GM21528 (cell line): ENCODE measurements around the gene MIEN1.
"Not testable (repeated sequence)": the region's sequence is repeated elsewhere in the genome, so short reads cannot be mapped to it uniquely, and the experiment has no call there.

Experiments
- ATAC-seq: cut with Tn5 transposase; IDR thresholded peaks from one replicate; pipeline ENCODE4 v1.9.1; 2021; ENCODE audit warnings: mild to moderate bottlenecking, moderate library complexity; ENCODE audit not compliant: unreplicated experiment, low FRiP score

MIEN1 gene

DNA sequence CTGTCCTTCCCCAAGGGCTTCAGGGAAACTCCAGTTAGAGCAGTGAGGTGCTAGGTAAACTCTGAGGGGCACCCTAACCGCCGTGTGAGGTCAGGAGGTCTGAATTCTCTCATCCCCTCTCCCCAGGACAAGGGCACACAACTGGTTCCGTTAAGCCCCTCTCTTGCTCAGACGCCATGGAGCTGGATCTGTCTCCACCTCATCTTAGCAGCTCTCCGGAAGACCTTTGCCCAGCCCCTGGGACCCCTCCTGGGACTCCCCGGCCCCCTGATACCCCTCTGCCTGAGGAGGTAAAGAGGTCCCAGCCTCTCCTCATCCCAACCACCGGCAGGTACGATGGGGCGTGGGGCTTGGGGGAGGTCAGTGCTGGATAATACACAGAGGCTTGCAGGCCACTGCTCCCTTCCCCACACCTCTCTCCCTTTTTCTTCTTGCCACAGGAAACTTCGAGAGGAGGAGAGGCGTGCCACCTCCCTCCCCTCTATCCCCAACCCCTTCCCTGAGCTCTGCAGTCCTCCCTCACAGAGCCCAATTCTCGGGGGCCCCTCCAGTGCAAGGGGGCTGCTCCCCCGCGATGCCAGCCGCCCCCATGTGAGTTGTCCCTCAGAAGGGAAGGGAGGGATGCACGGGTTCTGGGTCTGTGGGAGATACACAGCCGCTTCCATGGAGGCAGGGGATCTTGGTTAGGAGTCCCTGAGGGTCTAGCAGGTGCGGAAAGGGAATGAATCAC lies 12.0 kb upstream of the MIEN1 start:
- ATAC-seq: no peak

GRCh38 chr17:39740357-39741111 lies 10.2 kb upstream of the MIEN1 start:
- ATAC-seq: no peak

DNA sequence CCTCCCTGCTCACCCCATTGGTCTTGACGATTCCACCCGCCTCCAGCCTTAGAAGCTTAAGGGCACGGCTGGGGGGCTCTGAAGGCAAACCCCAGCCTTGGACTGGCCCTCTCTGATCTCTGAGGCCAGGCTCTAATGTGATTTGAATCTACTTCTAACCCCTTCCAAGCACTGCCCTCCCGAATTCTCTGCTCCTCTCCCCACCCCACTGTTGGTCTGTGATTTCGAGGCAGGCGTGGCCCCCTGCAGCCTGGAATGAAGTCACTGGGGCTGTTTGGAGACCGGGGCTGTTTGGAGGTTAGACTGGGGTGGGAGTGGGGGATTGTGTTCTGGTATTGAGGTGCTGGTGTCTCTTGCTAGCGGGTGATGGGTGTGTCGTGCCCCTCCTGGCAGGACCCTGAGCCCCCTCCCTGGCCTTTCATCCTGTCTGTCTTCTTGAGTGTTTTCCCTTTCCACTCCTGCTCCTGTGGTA lies 9.6 kb upstream of the MIEN1 start:
- ATAC-seq: no peak

GRCh38 chr17:39738983-39739884 lies 8.9 kb upstream of the MIEN1 start:
- ATAC-seq: no peak

- no peak for ATAC-seq
Observed at GRCh38 chr17:39738568-39738901, 8.2 kb upstream of the MIEN1 start.

DNA sequence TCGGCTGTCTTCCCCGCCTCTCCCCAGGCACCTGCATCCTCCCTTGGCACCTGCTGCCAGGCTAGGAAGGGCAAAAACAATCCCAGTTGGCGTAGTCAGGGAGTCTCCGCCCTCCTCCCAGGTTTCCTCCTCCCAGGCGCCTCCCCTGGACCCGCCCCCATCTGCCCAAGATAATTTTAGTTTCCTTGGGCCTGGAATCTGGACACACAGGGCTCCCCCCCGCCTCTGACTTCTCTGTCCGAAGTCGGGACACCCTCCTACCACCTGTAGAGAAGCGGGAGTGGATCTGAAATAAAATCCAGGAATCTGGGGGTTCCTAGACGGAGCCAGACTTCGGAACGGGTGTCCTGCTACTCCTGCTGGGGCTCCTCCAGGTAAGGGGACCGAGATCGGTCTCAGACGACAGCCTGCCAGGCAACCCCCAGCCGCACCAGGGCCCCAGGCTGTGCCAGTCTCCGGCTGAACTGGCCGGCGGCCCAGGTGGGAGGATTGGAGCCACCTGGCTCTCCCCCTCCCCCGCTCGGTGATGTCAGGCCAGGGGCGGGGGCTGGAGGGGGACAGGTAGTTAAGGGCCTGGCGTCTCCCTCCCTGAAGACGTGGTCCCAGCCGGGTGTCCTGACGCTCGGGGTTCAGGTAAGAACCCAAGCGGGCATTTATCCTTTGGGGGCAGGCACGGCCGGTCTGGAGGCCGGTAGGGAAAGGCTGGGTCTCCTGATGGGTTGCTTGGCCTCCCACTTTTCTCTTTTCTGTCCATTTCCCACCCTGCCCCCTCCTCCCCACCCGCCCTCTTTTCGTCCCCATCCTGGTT lies 7.6 kb upstream of the MIEN1 start, which contains the start of gene GRB7:
GRB7 (plus strand) TSS at position 179 of the 808 bp plus-strand sequence. CDS start 4,364 bp downstream, outside the sequence.
- no peak for ATAC-seq

DNA sequence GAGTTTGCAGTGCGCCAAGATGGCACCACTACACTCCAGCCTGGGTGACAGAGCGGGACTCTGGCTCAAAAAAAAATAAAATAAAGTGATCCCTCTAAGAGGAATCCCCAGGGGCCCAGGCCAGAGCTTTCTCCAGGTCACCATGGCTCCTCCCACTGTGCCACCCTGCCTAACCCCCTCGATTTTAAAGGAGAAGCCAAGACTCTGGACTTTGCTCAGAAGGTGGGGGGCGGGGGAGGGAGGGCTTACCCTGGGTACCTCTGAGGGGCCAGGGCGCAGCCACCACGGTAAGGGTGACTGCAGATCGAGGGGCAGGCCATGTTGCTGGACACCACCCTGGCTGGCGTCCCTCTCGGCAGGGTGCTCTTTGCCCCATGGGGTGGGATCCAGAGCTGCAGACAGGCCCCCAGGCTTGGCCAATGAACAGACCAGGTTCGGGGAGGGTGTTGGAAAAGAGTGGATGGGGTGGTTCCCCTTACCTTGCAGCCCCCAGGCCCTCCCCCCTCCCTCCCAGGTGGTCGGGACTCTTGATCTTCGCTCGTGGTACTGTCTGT lies 7.0 kb upstream of the MIEN1 start:
- ATAC-seq: no peak

DNA sequence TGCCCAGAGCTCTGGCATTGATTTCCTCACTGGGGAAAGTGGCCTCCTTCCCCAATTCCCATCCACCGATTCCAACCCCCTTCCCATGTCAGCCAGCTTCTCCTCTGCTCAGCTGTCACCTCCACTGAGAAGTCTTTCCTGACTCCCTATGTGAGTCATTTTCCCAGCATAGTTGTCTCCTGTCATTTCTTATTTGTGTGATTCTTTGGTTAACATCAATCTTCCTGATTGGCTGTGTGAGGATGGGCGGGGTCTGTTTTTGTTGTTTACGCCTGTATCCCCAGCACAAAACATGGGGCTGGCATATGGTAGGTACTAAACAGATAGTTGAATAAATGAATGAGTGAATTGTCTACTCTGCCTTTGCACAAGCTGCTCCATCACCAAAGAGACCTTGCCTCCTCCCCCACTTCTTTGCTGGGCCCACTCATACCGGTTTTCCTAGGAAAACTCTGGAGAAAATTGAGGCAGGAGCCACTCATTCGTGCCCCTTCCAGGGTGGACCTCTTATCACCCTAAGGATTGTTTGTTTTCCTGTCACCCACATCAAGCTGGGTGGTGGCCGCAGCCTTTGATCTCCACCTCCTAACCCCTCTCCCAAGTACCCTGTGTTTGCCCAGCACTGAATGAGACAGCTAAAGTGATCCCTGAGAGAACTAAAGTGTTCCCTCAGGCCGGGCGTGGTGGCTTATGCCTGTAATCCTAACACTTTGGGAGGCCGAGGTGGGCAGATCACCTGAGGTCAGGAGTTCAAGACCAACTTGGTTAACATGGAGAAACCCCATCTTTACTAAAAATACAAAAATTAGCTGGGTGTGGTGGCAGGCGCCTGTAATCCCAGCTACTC lies 6.2 kb upstream of the MIEN1 start:
- no peak for ATAC-seq

DNA sequence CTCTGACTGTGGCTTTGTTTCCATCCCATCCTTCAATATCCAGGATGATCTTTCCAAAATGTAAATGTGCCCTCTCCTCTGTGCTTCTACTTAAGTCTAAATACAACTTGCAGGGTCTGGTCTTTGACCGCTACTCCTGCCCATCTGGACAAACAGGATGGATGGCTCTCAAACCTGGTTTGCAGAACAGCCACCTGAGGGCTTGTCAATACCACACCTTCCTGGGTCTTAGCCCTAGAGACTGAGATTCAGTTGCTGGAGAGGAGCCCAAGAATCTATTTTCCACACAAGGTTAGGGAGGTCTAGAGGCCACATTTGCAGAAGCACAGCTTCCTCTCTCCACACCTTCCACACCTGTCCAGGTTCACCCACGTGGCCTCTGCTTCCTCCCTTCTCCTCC lies 5.5 kb upstream of the MIEN1 start:
- ATAC-seq: no peak

DNA sequence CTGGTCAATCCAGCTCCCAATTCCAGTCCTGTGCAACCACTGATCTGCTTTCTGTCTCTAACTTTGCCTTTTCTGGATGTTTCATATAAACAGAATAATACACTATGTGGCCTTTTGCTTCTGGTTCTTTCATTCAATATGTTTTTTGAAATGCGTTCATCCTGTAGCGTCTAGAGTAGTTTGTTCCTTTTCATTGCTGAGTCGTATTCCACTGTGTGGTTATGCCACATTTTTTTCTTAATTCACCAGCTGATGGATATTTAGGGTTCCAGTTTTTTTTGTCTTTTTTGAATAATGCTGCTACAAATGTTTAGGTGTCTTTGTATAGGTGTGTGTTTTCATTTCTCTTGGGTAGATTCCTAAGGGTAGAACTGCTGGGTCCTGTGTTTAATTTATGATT lies 2.3 kb upstream of the MIEN1 start:
- ATAC-seq: no peak

DNA sequence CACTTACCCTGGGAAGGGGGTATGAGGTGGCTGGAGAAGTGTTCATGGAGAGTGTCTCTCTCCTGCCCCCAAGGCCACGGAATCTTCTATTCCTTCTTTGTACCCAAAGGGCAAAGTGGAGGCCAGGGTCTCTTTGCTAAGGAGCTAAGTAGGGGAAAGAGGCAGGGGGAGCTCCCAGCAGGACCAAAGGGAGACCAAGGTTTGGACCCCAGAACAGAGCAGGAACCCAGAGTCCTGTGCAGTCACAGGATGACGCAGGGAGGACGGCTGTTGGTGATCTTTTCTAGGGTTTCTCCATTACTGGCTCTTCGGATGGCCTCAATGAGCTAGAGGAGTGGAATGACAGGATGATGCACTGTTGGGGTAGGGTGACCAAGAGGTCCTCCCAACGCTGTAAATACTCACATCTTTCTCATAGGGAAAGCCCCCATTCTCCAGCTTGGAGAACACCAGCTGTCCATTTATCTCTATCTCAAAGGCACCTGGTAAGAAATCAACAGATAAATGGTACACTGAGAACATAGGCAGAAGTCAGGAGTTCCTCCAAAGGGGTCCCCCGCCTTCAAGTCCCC lies 966 bp downstream of the MIEN1 start:
- no peak for ATAC-seq

GRCh38 chr17:39727556-39727955 lies 2.8 kb downstream of the MIEN1 start:
- ATAC-seq: no peak

- ATAC-seq: no peak
Observed at GRCh38 chr17:39726617-39727016, 3.7 kb downstream of the MIEN1 start.

DNA sequence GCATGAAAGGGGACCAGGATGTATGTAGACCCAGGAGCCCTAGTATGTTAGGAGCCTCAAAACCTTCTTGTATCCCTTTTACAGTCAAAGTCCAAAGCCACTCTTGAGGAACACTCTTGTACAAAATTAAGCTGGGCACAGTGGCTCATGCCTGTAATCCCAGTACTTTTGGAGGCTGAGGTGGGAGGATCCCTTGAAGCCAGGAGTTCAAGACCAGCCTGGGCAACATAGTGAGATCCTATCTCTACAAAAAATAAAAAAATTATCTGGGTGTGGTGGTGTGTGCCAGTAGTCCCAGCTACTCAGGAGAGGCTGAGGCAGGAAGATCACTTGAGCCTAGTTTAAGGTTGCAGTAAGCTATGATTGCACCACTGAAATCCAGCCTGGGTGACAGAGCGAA lies 4.4 kb downstream of the MIEN1 start:
- ATAC-seq: not testable (repeated sequence)

- no peak for ATAC-seq
Observed at GRCh38 chr17:39724731-39725130, 5.6 kb downstream of the MIEN1 start.

DNA sequence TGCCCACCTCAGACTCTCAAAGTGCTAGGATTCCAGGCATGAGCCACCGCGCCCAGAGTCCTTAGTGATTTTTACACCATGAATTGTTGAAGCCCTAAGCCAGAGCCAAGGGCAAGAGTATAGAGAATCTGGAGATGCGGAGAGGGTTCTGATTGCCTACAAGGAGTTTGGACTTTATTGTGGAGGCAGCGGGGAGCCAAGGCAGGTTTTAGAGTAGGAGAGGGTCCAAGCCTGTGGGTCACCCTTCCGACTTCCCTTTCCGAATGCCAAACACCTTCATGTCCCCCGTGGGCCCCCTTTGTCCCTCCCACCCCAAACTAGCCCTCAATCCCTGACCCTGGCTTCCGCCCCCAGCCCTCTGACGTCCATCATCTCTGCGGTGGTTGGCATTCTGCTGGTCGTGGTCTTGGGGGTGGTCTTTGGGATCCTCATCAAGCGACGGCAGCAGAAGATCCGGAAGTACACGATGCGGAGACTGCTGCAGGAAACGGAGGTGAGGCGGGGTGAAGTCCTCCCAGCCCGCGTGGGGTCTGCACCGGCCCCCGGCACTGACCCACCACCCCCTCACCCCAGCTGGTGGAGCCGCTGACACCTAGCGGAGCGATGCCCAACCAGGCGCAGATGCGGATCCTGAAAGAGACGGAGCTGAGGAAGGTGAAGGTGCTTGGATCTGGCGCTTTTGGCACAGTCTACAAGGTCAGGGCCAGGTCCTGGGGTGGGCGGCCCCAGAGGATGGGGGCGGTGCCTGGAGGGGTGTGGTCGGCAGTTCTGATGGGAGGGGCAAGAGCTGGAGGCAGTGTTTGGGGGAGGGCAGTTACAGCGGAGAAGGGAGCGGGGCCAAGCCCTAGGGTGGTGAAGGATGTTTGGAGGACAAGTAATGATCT lies 7.1 kb downstream of the MIEN1 start:
- ATAC-seq: no peak

GRCh38 chr17:39722104-39722503 lies 8.2 kb downstream of the MIEN1 start:
- no peak for ATAC-seq
